GM12874 (cell line): ENCODE data around the gene SORBS2.

Experiments used
- CTCF ChIP-seq: IDR thresholded peaks from 2 replicates; pipeline ENCODE4 v1.5.1; 2011; ENCODE audit warnings: low read depth, mild to moderate bottlenecking, control low read depth, low read length, moderate library complexity; ENCODE audit not compliant: insufficient read depth

The SORBS2 gene

GRCh38 chr4:185716141-185716551, 95.8 kb downstream of the SORBS2 start:
- no peak for TF ChIP-seq CTCF

GRCh38 chr4:185713731-185714130, 98.3 kb downstream of the SORBS2 start:
- no peak for TF ChIP-seq CTCF

GRCh38 chr4:185713272-185713671, 98.7 kb downstream of the SORBS2 start:
- no peak for TF ChIP-seq CTCF

- TF ChIP-seq CTCF, result no peak
Measured at GRCh38 chr4:185712350-185713024, 99.5 kb downstream of the SORBS2 start.

GRCh38 chr4:185711726-185712125, 100.3 kb downstream of the SORBS2 start:
- no peak for TF ChIP-seq CTCF

- no peak for TF ChIP-seq CTCF
Measured at GRCh38 chr4:185710487-185710995, 101.5 kb downstream of the SORBS2 start.

GRCh38 chr4:185709802-185710486, 102.0 kb downstream of the SORBS2 start:
- TF ChIP-seq CTCF, result no peak
